Endothelial cell of umbilical vein (primary cell): ENCODE results near the gene AUTS2. TPM values are rescaled to one million over a fixed set of nuclear protein-coding genes. Genes with fewer than 3 reads are reported as not detected.

ENCODE experiments used
- BruUV-seq: library from RNA; stranded (reverse); fragments of 400-500 nt; replicated peaks from 2 replicates; lab custom pipeline; 2021; lab: Mats Ljungman, UMichigan
- CTCF ChIA-PET: fragments of 300-600, 350-600 bp; sonication (Branson Sonifier 250); formaldehyde crosslinking; loops from one replicate; lab custom pipeline; 2021; ENCODE audit warnings: antibody characterized with exemption, inconsistent platforms; lab: Charles Lee
- POLR2A ChIA-PET: fragments of 300-600, 350-600 bp; sonication (Branson Sonifier 250); formaldehyde crosslinking; loops from one replicate; lab custom pipeline; 2021; ENCODE audit warnings: antibody characterized with exemption, inconsistent platforms; lab: Charles Lee
- DNase-seq: peaks from one replicate; pipeline ENCODE4 v3.0.0-alpha.2; 2011; ENCODE audit warnings: low read depth, low spot score
- FAIRE-seq: peaks from 2 replicates; lab custom pipeline; 2011; peaks lifted over from hg19 to GRCh38; lab: Jason Lieb, UNC
- H2AFZ ChIP-seq: 2 replicates; pipeline ENCODE4 v1.6.0; 2012; ENCODE audit warnings: low read depth, low read length, control low read depth, inconsistent platforms
- H3K27ac ChIP-seq: 2 replicates; pipeline ENCODE4 v1.5.1; 2011; ENCODE audit warnings: low read depth, mild to moderate bottlenecking, control low read depth, low read length, moderate library complexity; ENCODE audit not compliant: insufficient read depth
- H3K27me3 ChIP-seq, 2 experiments: 2 replicates each; pipeline versions ENCODE4 v1.6.0 to v1.6.1; 2011; ENCODE audit warnings: low read length in 2 of 2, mixed read lengths in 1 of 2; ENCODE audit not compliant: control insufficient read depth in 2 of 2, insufficient read depth in 2 of 2
- H3K36me3 ChIP-seq, 2 experiments: 2 replicates in 1 of 2; 3 replicates in 1 of 2; pipeline ENCODE4 v1.5.1; 2011; ENCODE audit warnings: low read length in 2 of 2, mild to moderate bottlenecking in 1 of 2, moderate library complexity in 1 of 2; ENCODE audit not compliant: control insufficient read depth in 2 of 2, insufficient read depth in 2 of 2; ENCODE audit errors: extremely low read depth in 1 of 2
- H3K4me1 ChIP-seq: 3 replicates; pipeline ENCODE4 v1.5.1; 2011; ENCODE audit warnings: mild to moderate bottlenecking, low read length; ENCODE audit not compliant: control insufficient read depth, insufficient read depth; ENCODE audit errors: extremely low read depth
- H3K4me2 ChIP-seq: 2 replicates; pipeline ENCODE4 v1.6.1; 2011; ENCODE audit warnings: low read length, control low read depth, mixed read lengths; ENCODE audit not compliant: insufficient read depth
- H3K4me3 ChIP-seq, 3 experiments: fragments of 200-600 bp in 1 of 3; sonication (generic), shearing (Covaris generic) in 1 of 3; replicated peaks in 1 of 3; 2 replicates each; pipeline ENCODE4 v1.5.1; 2011 to 2016; ENCODE audit warnings: control low read depth in 3 of 3, low read length in 3 of 3, mild to moderate bottlenecking in 2 of 3, inconsistent platforms in 1 of 3, low read depth in 1 of 3, moderate library complexity in 1 of 3; ENCODE audit not compliant: insufficient read depth in 1 of 3
- H3K79me2 ChIP-seq: 2 replicates; pipeline ENCODE4 v1.6.0; 2012; ENCODE audit warnings: low read length, inconsistent platforms; ENCODE audit not compliant: control insufficient read depth, insufficient read depth
- H3K9ac ChIP-seq: replicated peaks from 2 replicates; pipeline ENCODE3; 2011; ENCODE audit warnings: low read length, control low read depth; ENCODE audit not compliant: insufficient read depth; ENCODE audit errors: extremely low read depth
- H3K9me1 ChIP-seq: replicated peaks from 3 replicates; pipeline ENCODE4 v1.6.0; 2011; ENCODE audit warnings: mild to moderate bottlenecking, low read length; ENCODE audit not compliant: control insufficient read depth, insufficient read depth; ENCODE audit errors: extremely low read depth
- H3K9me3 ChIP-seq: replicated peaks from 2 replicates; pipeline ENCODE4 v1.5.1; 2012; ENCODE audit warnings: low read length, inconsistent platforms; ENCODE audit not compliant: control insufficient read depth, insufficient read depth
- H4K20me1 ChIP-seq: replicated peaks from 2 replicates; pipeline ENCODE3; 2011; ENCODE audit warnings: mild to moderate bottlenecking, low read length; ENCODE audit not compliant: control insufficient read depth, insufficient read depth; ENCODE audit errors: extremely low read depth
- EZH2 ChIP-seq: IDR thresholded peaks from 2 replicates; pipeline ENCODE4 v1.6.1; 2012; ENCODE audit warnings: borderline replicate concordance, low read depth, mild to moderate bottlenecking, moderate library complexity, low read length, inconsistent platforms; ENCODE audit not compliant: severe bottlenecking
- FOS ChIP-seq: IDR thresholded peaks from 2 replicates; pipeline ENCODE4 v1.6.1; 2011; ENCODE audit warnings: mild to moderate bottlenecking, low read length, moderate library complexity, borderline replicate concordance; ENCODE audit not compliant: insufficient read depth
- GATA2 ChIP-seq: IDR thresholded peaks from 2 replicates; pipeline ENCODE4 v1.7.0; 2011; ENCODE audit warnings: low read depth, mild to moderate bottlenecking, moderate library complexity, mixed read lengths, low read length; ENCODE audit not compliant: insufficient read length, insufficient read depth
- JUN ChIP-seq: IDR thresholded peaks from 2 replicates; pipeline ENCODE4 v1.6.1; 2011; ENCODE audit warnings: borderline replicate concordance, low read depth; ENCODE audit not compliant: insufficient read length, insufficient read depth
- MYC ChIP-seq: IDR thresholded peaks from one replicate; pipeline ENCODE4 v1.6.1; 2011; ENCODE audit warnings: mild to moderate bottlenecking, low read depth, low read length
- POLR2A ChIP-seq: IDR thresholded peaks from 2 replicates; pipeline ENCODE4 v1.6.1; 2012; ENCODE audit warnings: low read depth, mild to moderate bottlenecking, control low read depth, low read length
- POLR2AphosphoS5 ChIP-seq: IDR thresholded peaks from 2 replicates; pipeline ENCODE4 v1.6.1; 2012; ENCODE audit warnings: low read depth, mild to moderate bottlenecking, control low read depth, low read length, moderate library complexity; ENCODE audit not compliant: insufficient read depth
- dilution Hi-C: fragments of 300-500 bp; cut with MboI; formaldehyde crosslinking; loops from one replicate; pipeline ENCODE4 v1.15.0; 2019; ENCODE audit warnings: low sequenced_read_pairs; ENCODE audit not compliant: extremely low pct_ligation_motif_present
- intact Hi-C: fragments of 100-400 bp; cut with micrococcal nuclease; formaldehyde crosslinking; loops from one replicate; pipeline ENCODE4 v1.10.0; 2022
- polyA plus RNA-seq, 4 experiments: library from polyadenylated mRNA; depleted of rRNA in 3 of 4; stranded (reverse) in 3 of 4; unstranded in 1 of 4; fragments of >200 nt; gene quantifications; 2 replicates each; pipeline versions ENCODE4 v1.2.1 to v1.2.3, GENCODE V29; 2011 to 2012; ENCODE audit warnings: missing spikeins in 1 of 4
- total RNA-seq: library from RNA; stranded (reverse); gene quantifications from 2 replicates; pipeline ENCODE4 v1.2.3, GENCODE V29; 2021
- TF ChIP-seq, protein P1 (sequence below), 2 donors: IDR thresholded peaks; 1 replicate in 1 of 2; 2 replicates in 1 of 2; pipeline ENCODE4 v1.5.1; 2011; ENCODE audit warnings: low read length in 2 of 2, mild to moderate bottlenecking in 2 of 2, moderate library complexity in 2 of 2, control low read depth in 1 of 2, inconsistent platforms in 1 of 2, low read depth in 1 of 2; ENCODE audit not compliant: insufficient read depth in 1 of 2; ENCODE audit errors: extremely low read depth in 1 of 2
- TF ChIP-seq, protein P2 (sequence below): IDR thresholded peaks from 2 replicates; pipeline ENCODE4 v1.6.1; 2011; ENCODE audit not compliant: insufficient read depth, insufficient read length

The AUTS2 gene
- total and polyA plus RNA-seq, 2 donors (not counting 3 experiments of a cell fraction or from before 2014, with no cell fraction given): 0.59 to 8.0 TPM

GRCh38 chr7:70257921-70258320 lies 659.6 kb downstream of the AUTS2 start:
- no peaks in the 10 kb centered on the region for H3K9me3 ChIP-seq
- H3K36me3 ChIP-seq: no peaks in the 10 kb centered on the region
- no peaks in the 10 kb centered on the region for H3K79me2 ChIP-seq
- H3K4me1 ChIP-seq: no peaks in the 10 kb centered on the region
- DNase-seq (no peak), FAIRE-seq (no peak)
- no peak overlapping the region for H2AFZ ChIP-seq
- H3K4me3 ChIP-seq: no peak overlapping the region
- H3K4me2 ChIP-seq: no peak overlapping the region
- intact Hi-C loops: no loop called here
- CTCF ChIA-PET: no interaction called here
- H3K9ac ChIP-seq: no peak overlapping the region
- no peaks in the 10 kb centered on the region for H3K27me3 ChIP-seq
- TF ChIP-seq, protein P1, sequence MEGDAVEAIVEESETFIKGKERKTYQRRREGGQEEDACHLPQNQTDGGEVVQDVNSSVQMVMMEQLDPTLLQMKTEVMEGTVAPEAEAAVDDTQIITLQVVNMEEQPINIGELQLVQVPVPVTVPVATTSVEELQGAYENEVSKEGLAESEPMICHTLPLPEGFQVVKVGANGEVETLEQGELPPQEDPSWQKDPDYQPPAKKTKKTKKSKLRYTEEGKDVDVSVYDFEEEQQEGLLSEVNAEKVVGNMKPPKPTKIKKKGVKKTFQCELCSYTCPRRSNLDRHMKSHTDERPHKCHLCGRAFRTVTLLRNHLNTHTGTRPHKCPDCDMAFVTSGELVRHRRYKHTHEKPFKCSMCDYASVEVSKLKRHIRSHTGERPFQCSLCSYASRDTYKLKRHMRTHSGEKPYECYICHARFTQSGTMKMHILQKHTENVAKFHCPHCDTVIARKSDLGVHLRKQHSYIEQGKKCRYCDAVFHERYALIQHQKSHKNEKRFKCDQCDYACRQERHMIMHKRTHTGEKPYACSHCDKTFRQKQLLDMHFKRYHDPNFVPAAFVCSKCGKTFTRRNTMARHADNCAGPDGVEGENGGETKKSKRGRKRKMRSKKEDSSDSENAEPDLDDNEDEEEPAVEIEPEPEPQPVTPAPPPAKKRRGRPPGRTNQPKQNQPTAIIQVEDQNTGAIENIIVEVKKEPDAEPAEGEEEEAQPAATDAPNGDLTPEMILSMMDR (IDR thresholded peaks at IDR 0.05; ENCODE audit: extremely low read depth in 1 of 2, insufficient read depth in 1 of 2, low read depth in 1 of 2, low read length in 2 of 2): no peak
- TF ChIP-seq JUN: no peak
- no peaks in the 10 kb centered on the region for H3K9me1 ChIP-seq
- BruUV-seq: no TSS peak
- no peak overlapping the region for H3K27ac ChIP-seq
- dilution Hi-C loops: no loop called here
- H4K20me1 ChIP-seq: no peaks in the 10 kb centered on the region
- POLR2A ChIA-PET: no interaction called here

GRCh38 chr7:70259502-70259901 lies 661.2 kb downstream of the AUTS2 start:
- no TSS peak for BruUV-seq

More at GRCh38 chr7:70259502-70259901, 661.2 kb downstream of the AUTS2 start:
- Histone ChIP-seq H3K27ac (no peak overlapping the region), H3K27me3 (no peaks in the 10 kb centered on the region), H3K9me3 (no peaks in the 10 kb centered on the region), H3K4me1 (no peaks in the 10 kb centered on the region), H3K4me2 (no peak overlapping the region), H4K20me1 (no peaks in the 10 kb centered on the region), H2AFZ (no peak overlapping the region), H3K79me2 (no peaks in the 10 kb centered on the region), H3K9ac (no peak overlapping the region), H3K4me3 (no peak overlapping the region), H3K36me3 (no peaks in the 10 kb centered on the region), H3K9me1 (no peaks in the 10 kb centered on the region)
- POLR2A ChIA-PET: no interaction called here
- no peak for DNase-seq
- FAIRE-seq: no peak
- TF ChIP-seq EZH2 (no peak), POLR2A (no peak), MYC (no peak), POLR2AphosphoS5 (no peak), JUN (no peak), GATA2 (no peak), FOS (no peak)
- TF ChIP-seq, protein P1 (IDR thresholded peaks at IDR 0.05; ENCODE audit: extremely low read depth in 1 of 2, insufficient read depth in 1 of 2, low read depth in 1 of 2, low read length in 2 of 2): no peak
- TF ChIP-seq, protein P2, sequence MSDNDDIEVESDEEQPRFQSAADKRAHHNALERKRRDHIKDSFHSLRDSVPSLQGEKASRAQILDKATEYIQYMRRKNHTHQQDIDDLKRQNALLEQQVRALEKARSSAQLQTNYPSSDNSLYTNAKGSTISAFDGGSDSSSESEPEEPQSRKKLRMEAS: no peak
- intact Hi-C loops (no loop called here), dilution Hi-C loops (no loop called here)
- CTCF ChIA-PET: no interaction called here
